H1 (cell line): ENCODE data around the gene ANKRD34B. TPM values are rescaled to one million over a fixed set of nuclear protein-coding genes. Genes with fewer than 3 reads are reported as not detected.

Source experiments
- ATF2 ChIP-seq: IDR thresholded peaks from 2 replicates; pipeline ENCODE4 v1.6.1; 2012; ENCODE audit warnings: low read length, inconsistent platforms
- CHD2 ChIP-seq: IDR thresholded peaks from 2 replicates; pipeline ENCODE4 v1.6.1; 2012; ENCODE audit warnings: low read length, improper control_type of control experiment
- RNF2 ChIP-seq: fragments of 200-900, 300-1000 bp; sonication (generic); IDR thresholded peaks from 2 replicates; pipeline ENCODE4 v1.7.1; 2016; ENCODE audit warnings: borderline replicate concordance, low read depth, mild to moderate bottlenecking, antibody characterized with exemption, low read length; ENCODE audit not compliant: poor library complexity, severe bottlenecking; ENCODE audit errors: missing control alignments
- SP1 ChIP-seq: IDR thresholded peaks from 2 replicates; pipeline ENCODE4 v1.6.1; 2011; ENCODE audit warnings: low read depth, low read length
- TEAD4 ChIP-seq: IDR thresholded peaks from 2 replicates; pipeline ENCODE4 v1.6.1; 2012; ENCODE audit warnings: low read depth, low read length, inconsistent platforms, mixed read lengths
- polyA plus RNA-seq, 7 experiments: library from polyadenylated mRNA; depleted of rRNA in 3 of 7; stranded (reverse) in 5 of 7; unstranded in 2 of 7; fragments of >200 nt in 5 of 7; fragments of 200-250 nt in 2 of 7; gene quantifications; 1 replicate in 5 of 7; 2 replicates in 1 of 7; 4 replicates in 1 of 7; pipeline versions ENCODE4 v1.2.1 to v1.2.3, GENCODE V29; 2011 to 2013; ENCODE audit warnings: missing spikeins in 2 of 7, mixed read lengths in 2 of 7
- total RNA-seq: library from RNA; stranded (reverse); fragmentation: NEBNext Ultra II Directional; extraction: Animal tissue kit (Norgen Biotek cat#: 25700); gene quantifications from 2 replicates; pipeline ENCODE4 v1.2.1, GENCODE V29; 2021
- TF ChIP-seq, protein P1 (sequence below): fragments of 300-600 bp; sonication (generic); IDR thresholded peaks from 2 replicates; pipeline ENCODE4 v1.7.1; 2012; ENCODE audit warnings: low read length, moderate library complexity, mild to moderate bottlenecking, inconsistent platforms; ENCODE audit not compliant: insufficient replicate concordance

The ANKRD34B gene
- total and polyA plus RNA-seq, 2 of the 8 experiments (the other 6 are each of a cell fraction or from before 2014, with no cell fraction given): 1.5 to 6.3 TPM

GRCh38 chr5:80568251-80568650 lies 1.8 kb downstream of the ANKRD34B start (continued):
- TF ChIP-seq TEAD4 (no peak), ATF2 (no peak), SP1 (no peak), RNF2 (no peak), CHD2 (no peak)
- TF ChIP-seq, protein P1, sequence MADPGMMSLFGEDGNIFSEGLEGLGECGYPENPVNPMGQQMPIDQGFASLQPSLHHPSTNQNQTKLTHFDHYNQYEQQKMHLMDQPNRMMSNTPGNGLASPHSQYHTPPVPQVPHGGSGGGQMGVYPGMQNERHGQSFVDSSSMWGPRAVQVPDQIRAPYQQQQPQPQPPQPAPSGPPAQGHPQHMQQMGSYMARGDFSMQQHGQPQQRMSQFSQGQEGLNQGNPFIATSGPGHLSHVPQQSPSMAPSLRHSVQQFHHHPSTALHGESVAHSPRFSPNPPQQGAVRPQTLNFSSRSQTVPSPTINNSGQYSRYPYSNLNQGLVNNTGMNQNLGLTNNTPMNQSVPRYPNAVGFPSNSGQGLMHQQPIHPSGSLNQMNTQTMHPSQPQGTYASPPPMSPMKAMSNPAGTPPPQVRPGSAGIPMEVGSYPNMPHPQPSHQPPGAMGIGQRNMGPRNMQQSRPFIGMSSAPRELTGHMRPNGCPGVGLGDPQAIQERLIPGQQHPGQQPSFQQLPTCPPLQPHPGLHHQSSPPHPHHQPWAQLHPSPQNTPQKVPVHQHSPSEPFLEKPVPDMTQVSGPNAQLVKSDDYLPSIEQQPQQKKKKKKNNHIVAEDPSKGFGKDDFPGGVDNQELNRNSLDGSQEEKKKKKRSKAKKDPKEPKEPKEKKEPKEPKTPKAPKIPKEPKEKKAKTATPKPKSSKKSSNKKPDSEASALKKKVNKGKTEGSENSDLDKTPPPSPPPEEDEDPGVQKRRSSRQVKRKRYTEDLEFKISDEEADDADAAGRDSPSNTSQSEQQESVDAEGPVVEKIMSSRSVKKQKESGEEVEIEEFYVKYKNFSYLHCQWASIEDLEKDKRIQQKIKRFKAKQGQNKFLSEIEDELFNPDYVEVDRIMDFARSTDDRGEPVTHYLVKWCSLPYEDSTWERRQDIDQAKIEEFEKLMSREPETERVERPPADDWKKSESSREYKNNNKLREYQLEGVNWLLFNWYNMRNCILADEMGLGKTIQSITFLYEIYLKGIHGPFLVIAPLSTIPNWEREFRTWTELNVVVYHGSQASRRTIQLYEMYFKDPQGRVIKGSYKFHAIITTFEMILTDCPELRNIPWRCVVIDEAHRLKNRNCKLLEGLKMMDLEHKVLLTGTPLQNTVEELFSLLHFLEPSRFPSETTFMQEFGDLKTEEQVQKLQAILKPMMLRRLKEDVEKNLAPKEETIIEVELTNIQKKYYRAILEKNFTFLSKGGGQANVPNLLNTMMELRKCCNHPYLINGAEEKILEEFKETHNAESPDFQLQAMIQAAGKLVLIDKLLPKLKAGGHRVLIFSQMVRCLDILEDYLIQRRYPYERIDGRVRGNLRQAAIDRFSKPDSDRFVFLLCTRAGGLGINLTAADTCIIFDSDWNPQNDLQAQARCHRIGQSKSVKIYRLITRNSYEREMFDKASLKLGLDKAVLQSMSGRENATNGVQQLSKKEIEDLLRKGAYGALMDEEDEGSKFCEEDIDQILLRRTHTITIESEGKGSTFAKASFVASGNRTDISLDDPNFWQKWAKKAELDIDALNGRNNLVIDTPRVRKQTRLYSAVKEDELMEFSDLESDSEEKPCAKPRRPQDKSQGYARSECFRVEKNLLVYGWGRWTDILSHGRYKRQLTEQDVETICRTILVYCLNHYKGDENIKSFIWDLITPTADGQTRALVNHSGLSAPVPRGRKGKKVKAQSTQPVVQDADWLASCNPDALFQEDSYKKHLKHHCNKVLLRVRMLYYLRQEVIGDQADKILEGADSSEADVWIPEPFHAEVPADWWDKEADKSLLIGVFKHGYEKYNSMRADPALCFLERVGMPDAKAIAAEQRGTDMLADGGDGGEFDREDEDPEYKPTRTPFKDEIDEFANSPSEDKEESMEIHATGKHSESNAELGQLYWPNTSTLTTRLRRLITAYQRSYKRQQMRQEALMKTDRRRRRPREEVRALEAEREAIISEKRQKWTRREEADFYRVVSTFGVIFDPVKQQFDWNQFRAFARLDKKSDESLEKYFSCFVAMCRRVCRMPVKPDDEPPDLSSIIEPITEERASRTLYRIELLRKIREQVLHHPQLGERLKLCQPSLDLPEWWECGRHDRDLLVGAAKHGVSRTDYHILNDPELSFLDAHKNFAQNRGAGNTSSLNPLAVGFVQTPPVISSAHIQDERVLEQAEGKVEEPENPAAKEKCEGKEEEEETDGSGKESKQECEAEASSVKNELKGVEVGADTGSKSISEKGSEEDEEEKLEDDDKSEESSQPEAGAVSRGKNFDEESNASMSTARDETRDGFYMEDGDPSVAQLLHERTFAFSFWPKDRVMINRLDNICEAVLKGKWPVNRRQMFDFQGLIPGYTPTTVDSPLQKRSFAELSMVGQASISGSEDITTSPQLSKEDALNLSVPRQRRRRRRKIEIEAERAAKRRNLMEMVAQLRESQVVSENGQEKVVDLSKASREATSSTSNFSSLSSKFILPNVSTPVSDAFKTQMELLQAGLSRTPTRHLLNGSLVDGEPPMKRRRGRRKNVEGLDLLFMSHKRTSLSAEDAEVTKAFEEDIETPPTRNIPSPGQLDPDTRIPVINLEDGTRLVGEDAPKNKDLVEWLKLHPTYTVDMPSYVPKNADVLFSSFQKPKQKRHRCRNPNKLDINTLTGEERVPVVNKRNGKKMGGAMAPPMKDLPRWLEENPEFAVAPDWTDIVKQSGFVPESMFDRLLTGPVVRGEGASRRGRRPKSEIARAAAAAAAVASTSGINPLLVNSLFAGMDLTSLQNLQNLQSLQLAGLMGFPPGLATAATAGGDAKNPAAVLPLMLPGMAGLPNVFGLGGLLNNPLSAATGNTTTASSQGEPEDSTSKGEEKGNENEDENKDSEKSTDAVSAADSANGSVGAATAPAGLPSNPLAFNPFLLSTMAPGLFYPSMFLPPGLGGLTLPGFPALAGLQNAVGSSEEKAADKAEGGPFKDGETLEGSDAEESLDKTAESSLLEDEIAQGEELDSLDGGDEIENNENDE: no peak
- TF ChIP-seq, all 59 proteins: peak for 0
